Calu3 (cell line): Measurements from ENCODE around the gene PLXNA2. TPM values are rescaled to one million over a fixed set of nuclear protein-coding genes. Genes with fewer than 3 reads are reported as not detected.

Experiments
- BruUV-seq: library from RNA; stranded (reverse); fragments of 400-500 nt; replicated peaks from 2 replicates; lab custom pipeline; 2021; lab: Mats Ljungman, UMichigan
- CTCF ChIA-PET: fragments of 300-600 bp; sonication (Branson Sonifier 250); formaldehyde crosslinking; loops from one replicate; lab custom pipeline; 2022; ENCODE audit warnings: antibody characterized with exemption; lab: Charles Lee
- DNase-seq: peaks from one replicate; pipeline ENCODE4 v3.0.0; 2022
- H3K27ac Mint-ChIP-seq: one replicate; pipeline ENCODE4 v1.8.0; 2022; ENCODE audit warnings: mixed read lengths; ENCODE audit not compliant: unreplicated experiment
- H3K27me3 Mint-ChIP-seq: one replicate; pipeline ENCODE4 v1.8.0; 2022; ENCODE audit warnings: mixed read lengths; ENCODE audit not compliant: unreplicated experiment
- H3K36me3 Mint-ChIP-seq: one replicate; pipeline ENCODE4 v1.8.0; 2022; ENCODE audit warnings: mild to moderate bottlenecking, moderate library complexity, mixed read lengths; ENCODE audit not compliant: insufficient read depth, unreplicated experiment
- H3K4me1 Mint-ChIP-seq: one replicate; pipeline ENCODE4 v1.8.0; 2022; ENCODE audit warnings: mild to moderate bottlenecking, low read depth, mixed read lengths; ENCODE audit not compliant: unreplicated experiment
- H3K4me3 Mint-ChIP-seq: one replicate; pipeline ENCODE4 v1.8.0; 2022; ENCODE audit warnings: mild to moderate bottlenecking, low read depth, moderate library complexity, mixed read lengths; ENCODE audit not compliant: unreplicated experiment
- H3K9me3 Mint-ChIP-seq: one replicate; pipeline ENCODE4 v1.8.0; 2022; ENCODE audit warnings: low read depth, mixed read lengths; ENCODE audit not compliant: unreplicated experiment
- CTCF ChIP-seq: fragments of 200-600 bp; IDR thresholded peaks from one replicate; pipeline ENCODE4 v1.8.0; 2022; ENCODE audit warnings: antibody characterized with exemption; ENCODE audit not compliant: unreplicated experiment
- intact Hi-C: fragments of 100-400 bp; cut with micrococcal nuclease; formaldehyde crosslinking; loops from one replicate; pipeline ENCODE4 v1.10.0; 2022; ENCODE audit not compliant: unreplicated experiment
- total RNA-seq: library from RNA; stranded (reverse); gene quantifications from 2 replicates; pipeline ENCODE4 v1.2.3, GENCODE V29; 2022

PLXNA2 gene
- total RNA-seq, 1 experiment from 2014 or later: 16.2 TPM

GRCh38 chr1:208134491-208134890 lies 109.7 kb downstream of the PLXNA2 start:
- Mint-ChIP-seq H3K27me3 (no peaks in the 10 kb centered on the region), H3K27ac (no peak overlapping the region), H3K36me3 (no peaks in the 10 kb centered on the region), H3K9me3 (no peaks in the 10 kb centered on the region), H3K4me1 (peaks cover 21% of the 10 kb centered on the region), H3K4me3 (no peak overlapping the region)
- no peak for DNase-seq
- intact Hi-C loops: no loop called here
- BruUV-seq: no TSS peak
- no peak for TF ChIP-seq CTCF
- CTCF ChIA-PET: interaction anchor here (0.6 kb wide), 1 partner anchor 131 kb away, joined by 3 read pairs; no protein-coding TSS in a partner anchor

- peaks cover 21% of the 10 kb centered on the region for H3K4me1 Mint-ChIP-seq
- no peak for DNase-seq
- no peaks in the 10 kb centered on the region for H3K36me3 Mint-ChIP-seq
- no TSS peak for BruUV-seq
- no peak overlapping the region for H3K4me3 Mint-ChIP-seq
- no peaks in the 10 kb centered on the region for H3K9me3 Mint-ChIP-seq
- H3K27me3 Mint-ChIP-seq: no peaks in the 10 kb centered on the region
- H3K27ac Mint-ChIP-seq: no peak overlapping the region
- no peak for TF ChIP-seq CTCF
- intact Hi-C loops: no loop called here
- CTCF ChIA-PET: interaction anchor here (0.6 to 2.6 kb wide), 3 partner anchors 106 to 112 kb away, joined by 3 to 67 read pairs (median 35); partner anchors contain the start of gene PLXNA2
Measured at GRCh38 chr1:208133355-208133754, 110.8 kb downstream of the PLXNA2 start.

- peaks cover 21% of the 10 kb centered on the region for H3K4me1 Mint-ChIP-seq
- CTCF ChIA-PET: interaction anchor here (0.7 to 2.6 kb wide), 24 partner anchors 9 to 135 kb away, joined by 3 to 67 read pairs (median 4); partner anchors contain the start of gene PLXNA2
- H3K27ac Mint-ChIP-seq: no peak overlapping the region
- intact Hi-C loops: loop anchor here (1.0 kb wide), 2 partner anchors 107 to 113 kb away; no protein-coding TSS in a partner anchor
- peak; percentile 97 for DNase-seq
- no TSS peak for BruUV-seq
- no peaks in the 10 kb centered on the region for H3K27me3 Mint-ChIP-seq
- no peaks in the 10 kb centered on the region for H3K36me3 Mint-ChIP-seq
- peak; percentile 87 for TF ChIP-seq CTCF
- H3K4me3 Mint-ChIP-seq: peak overlapping the region; percentile 37
- H3K9me3 Mint-ChIP-seq: no peaks in the 10 kb centered on the region
Measured at GRCh38 chr1:208132287-208132882, 111.8 kb downstream of the PLXNA2 start.

- Mint-ChIP-seq H3K27ac (no peak overlapping the region), H3K36me3 (no peaks in the 10 kb centered on the region), H3K27me3 (no peaks in the 10 kb centered on the region), H3K4me1 (peaks cover 21% of the 10 kb centered on the region), H3K9me3 (no peaks in the 10 kb centered on the region), H3K4me3 (peak overlapping the region; percentile 37)
- no peak for TF ChIP-seq CTCF
- no peak for DNase-seq
- CTCF ChIA-PET: interaction anchor here (0.7 to 2.6 kb wide), 28 partner anchors 8 to 134 kb away, joined by 3 to 67 read pairs (median 4); partner anchors contain the start of gene PLXNA2
- no TSS peak for BruUV-seq
- intact Hi-C loops: loop anchor here (1.0 kb wide), 2 partner anchors 108 to 114 kb away; no protein-coding TSS in a partner anchor
Measured at GRCh38 chr1:208131621-208132286, 112.4 kb downstream of the PLXNA2 start.
